GM12875 (cell line): Measurements from ENCODE around the gene WAPL.

Experiments
- H3K4me3 ChIP-seq: one replicate; pipeline ENCODE4 v1.5.1; 2011; ENCODE audit warnings: low read depth, low read length, control low read depth
- CTCF ChIP-seq: IDR thresholded peaks from 2 replicates; pipeline ENCODE4 v1.5.1; 2011; ENCODE audit warnings: low read depth, mild to moderate bottlenecking, control low read depth, inconsistent platforms, low read length, moderate library complexity, borderline replicate concordance; ENCODE audit not compliant: insufficient read depth

WAPL gene

DNA sequence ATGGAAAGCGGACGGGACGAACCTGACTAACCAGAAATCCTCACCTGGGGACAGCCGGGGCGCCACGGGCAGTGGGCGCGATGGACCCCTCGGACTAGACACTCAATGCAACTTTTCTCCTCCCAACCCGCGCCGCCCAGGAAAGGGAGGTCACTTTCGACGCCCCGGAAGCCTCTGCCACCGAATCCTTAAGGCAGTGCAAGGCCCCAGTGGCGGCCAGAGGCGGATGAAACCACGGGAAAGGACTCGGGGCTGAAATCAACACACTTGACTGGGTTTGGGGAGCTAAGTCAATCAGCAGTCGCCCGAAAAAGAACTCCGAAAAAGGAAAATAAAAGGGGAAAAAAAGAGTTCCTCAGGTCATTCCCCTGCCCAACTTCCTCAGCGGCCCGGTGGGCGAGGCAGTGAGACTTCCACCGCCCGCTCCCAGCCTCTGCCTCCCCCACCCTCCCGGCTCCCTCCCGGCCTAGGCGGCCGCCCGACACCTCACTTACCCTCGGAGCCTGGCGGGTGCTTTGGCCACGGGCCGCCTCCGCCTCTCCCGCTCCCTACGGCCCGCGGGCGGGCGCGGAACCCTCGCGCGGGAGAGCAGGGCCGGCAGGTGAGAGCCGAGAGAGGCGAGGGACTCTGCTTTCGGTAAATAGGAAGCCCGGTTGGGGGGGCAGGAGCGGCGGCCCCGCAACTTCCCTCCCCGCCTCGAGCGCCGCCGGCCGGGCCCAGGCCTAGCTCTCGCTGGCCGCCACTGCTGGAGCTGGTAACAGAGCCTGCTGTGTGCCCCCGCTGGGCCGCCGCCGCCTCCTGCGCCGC is 518 bp downstream of the WAPL start:
- H3K4me3 ChIP-seq = peak overlapping the region; percentile 94
- TF ChIP-seq CTCF = no peak

DNA sequence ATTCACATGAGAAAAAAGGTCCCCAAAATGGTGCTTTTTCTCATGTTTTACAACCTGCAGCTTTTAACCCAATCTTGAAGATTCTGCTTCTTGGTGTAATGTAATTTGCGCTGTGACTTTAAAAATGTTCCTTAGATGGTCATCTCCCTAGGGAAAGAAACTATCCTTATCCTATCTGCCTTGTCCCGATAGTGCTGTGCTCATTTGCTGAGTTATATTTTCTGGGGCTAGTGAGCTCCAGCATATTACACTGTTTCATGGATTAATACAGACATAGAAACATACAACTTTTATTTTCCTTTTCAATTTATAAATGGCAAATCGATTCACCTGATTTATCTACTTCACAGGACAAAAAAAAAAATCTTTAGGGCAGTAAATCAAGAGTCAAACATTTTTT is 2.8 kb downstream of the WAPL start:
- TF ChIP-seq CTCF = no peak
- no peak overlapping the region for H3K4me3 ChIP-seq

DNA sequence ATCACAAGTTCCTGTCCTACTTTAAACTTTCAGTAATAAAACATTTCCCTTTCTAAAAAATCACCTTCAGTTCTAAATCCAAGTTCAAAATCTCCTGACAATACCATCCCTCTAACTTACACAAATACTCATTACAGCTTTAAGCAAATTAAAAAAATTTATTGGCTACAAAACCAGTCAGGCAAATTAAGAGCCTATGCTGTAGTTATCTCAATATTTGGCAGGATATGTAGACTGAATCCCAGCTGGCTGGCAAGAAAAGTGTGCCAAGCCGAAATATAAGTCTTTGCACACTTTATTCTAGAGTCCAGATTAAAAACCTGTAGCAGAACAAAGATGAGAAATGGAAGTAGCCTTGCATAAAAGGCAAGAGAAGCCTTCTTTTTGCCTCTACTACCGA is 9.5 kb downstream of the WAPL start:
- no peak overlapping the region for H3K4me3 ChIP-seq
- no peak for TF ChIP-seq CTCF

DNA sequence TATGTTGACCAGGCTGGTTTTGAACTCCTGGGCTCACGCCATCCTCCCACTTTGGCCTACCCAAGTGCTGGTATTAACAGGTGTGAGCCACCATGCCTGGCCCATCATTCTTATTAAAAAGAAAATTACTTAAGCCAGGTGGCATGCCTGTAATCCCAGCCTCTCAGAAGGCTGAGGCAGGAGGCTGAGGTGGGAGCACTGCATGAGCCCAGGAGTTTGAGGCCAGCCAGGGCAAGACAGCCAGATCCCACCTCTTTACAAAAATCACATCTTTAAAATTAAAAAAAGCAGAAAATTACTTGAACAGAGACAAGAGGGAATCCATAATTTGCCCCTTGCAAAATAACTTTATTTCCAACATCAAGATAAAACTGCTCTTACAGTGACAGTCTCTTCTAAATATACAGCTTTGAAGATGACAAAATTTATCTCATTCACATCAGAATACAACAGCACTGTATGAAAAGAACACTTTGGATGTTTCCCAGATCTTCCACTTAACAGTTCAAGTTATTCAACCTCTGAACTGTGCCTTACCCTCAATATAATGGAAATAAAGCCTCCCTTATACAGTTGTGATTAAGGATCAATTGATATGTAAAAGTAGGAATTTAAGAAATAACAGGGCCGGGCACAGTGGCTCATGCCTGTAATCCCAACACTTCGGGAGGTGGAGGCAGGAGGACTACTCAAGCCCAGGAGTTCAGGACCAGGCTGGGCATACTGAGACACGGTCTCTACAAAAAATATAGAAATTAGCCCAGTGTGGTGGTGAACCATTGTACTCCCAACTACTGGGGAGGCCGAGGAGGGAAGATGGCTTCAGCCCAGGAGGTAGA is 10.3 kb downstream of the WAPL start:
- H3K4me3 ChIP-seq = no peak overlapping the region
- TF ChIP-seq CTCF = no peak

DNA sequence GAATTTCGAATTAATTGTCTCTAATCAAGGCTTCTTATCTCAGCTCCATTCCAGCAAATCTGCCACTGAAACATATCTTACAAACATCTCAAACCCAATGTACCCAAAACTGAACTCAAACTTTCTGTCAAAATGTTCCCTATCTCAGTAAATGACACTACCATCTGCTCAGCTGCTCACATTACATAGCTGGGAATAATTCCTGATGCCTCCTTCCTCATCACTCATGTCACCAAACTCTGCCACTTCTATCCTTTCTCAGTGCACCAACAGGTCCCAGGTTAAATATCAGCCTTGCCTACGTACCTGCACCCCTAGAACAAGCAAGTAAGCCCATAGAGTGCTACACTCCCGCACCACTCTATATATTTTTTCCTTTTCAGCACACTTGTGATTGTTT is 12.4 kb downstream of the WAPL start:
- TF ChIP-seq CTCF = no peak
- no peak overlapping the region for H3K4me3 ChIP-seq

DNA sequence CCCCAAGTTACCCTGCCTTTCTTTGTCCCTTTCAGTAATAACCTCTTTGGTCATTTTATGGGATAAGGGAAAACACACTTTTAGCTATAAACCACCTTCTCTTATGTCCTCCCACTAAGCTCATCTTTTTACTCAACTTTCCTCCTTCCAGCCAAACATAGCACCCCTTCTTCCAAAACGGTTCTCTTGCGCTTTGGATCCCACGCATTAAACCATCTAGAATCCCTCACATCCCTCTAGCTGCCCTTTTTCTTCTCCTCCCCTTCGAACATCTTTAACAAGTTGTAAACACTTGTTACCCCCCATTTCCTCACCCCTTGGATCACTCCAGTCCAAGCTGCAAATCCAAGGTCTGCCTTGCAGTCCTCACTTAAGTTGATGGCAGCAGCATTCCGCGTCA is 13.4 kb downstream of the WAPL start:
- TF ChIP-seq CTCF = no peak
- no peak overlapping the region for H3K4me3 ChIP-seq
